GM18502 (cell line): ENCODE results near the gene DAPK1.

ENCODE experiments used
- ATAC-seq: cut with Tn5 transposase; IDR thresholded peaks from one replicate; pipeline ENCODE4 v1.9.1; 2021; ENCODE audit warnings: mild to moderate bottlenecking; ENCODE audit not compliant: unreplicated experiment, poor library complexity

Gene DAPK1

DNA sequence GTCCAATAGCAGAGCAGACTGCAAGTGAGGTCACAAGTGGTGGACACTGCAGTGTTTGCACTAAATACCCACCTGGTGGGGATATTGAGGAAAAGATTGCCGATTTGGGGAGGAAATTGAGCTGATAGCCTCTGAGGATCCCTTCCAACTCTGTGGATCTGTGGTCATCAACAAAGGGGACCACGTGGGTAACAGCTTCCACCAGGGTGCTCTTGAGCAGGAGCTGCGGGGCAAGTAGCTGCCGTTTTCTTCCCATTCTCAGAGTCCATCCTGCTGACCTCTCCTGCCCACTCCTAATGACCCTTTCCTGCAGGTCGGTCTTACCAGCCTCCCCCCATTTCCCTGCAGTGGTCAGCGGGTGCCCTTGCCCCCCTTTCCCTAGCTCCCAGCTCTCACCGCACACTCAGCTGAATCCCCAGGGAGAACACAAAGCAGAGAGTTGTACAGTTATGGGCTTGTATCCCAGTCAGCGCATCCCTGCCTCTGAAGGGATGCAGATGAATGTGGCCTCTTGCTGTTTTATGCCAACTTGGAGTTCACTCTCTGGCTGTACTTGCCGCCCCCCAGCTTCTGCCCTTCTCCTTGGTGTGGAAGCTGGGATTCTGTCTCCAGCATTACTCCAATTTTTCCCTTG, 18.0 kb downstream of the DAPK1 start:
- no peak for ATAC-seq

DNA sequence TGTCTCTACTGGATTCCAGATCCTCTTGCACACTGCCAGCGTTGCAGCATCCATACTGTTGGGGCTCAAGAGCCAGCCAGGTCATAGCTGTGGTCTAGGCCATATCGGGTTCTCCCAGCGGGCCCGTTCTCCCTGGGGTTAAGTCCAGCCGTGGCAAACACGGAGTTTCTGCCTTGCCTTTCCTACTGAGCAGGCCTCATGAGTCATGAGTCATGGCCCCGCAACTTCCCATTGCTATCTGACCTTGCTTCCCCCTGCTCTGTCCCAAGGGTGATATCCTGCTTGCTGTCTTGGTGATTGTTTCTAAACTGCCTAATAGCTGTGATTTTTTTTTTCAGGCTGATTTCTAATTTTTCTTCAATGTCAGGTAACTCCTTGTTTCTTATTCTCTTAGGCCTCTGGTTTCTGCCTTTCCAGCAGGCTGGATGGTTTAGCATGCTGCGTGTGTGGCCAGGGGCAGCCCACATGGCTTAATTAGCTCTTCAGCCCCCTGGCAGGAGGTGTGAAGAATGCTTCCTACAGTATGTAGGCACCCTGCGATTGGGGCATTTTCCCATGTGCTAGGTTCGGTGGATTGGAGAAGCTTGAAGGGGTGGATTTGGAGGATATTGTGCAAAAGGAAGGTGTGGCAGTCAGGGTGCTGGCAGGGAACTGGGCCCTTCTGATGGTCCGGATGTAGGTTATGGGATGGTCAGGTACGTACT, 18.7 kb downstream of the DAPK1 start:
- no peak for ATAC-seq

DNA sequence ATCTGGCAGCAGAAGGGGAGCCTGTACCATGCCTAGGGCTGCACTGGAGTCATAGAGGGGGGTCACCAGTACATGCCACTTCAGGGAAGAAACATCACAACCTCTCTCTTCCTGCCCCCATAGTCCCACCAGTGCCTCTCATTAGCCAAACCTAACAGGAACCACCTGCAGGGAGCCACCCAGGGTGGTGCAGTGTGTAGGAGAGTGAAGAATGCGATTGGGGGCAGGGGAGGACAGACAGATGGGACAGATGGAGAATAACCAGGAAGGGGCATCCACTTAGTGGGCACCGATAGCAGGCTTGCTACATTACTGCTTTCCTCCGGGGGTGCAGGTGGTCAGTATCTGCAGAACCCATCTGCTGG, 19.2 kb downstream of the DAPK1 start:
- ATAC-seq = no peak

DNA sequence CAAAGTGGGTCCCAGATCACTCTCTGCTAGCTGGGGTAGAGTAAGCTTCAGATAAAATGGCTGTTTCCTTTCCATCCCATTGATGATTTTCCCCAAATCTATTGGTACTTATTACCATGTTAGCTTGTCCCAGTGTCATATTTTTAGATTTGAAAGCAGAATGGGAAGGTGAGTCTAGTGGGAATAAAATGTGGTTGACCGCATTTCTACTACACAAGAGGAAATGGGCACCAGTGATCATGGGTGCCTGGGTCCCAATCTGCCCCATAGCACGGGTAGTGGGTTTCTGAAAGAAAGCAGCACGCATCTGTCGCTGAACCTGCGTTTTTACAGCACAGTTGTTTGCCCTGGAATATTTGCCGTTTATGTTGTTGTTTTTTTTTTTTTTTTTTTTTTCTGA, 20.1 kb downstream of the DAPK1 start:
- ATAC-seq = peak; percentile 43

DNA sequence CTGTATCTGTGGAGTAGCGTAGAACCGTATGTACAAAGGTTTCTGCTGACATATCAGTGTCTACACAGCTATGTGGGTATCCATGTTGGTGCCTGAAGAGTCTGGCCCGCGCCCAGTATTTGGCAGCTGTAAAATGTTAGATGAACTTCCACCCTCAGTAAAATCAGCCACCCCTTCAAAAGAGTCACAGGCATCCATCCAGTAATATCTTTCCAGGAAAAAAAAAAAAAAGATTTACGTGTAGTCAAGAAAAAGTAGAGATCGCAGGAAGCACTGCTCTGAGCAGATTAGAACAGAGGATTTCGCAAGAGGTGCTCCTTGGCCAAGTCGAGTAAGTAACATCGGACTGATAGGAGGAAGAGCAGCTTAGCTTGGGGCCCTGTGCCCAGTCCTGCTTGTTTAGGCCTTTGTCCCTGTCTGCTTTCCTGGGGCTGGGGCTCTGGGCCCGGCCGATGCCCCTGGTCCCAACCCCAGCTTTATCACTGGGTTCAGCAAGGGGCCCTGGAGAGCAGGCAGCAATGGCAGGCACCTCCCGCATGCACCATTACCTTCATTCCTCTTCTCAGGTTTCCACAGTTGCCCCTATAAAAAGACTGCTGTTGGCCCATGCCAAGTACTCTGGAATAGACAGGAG, 21.2 kb downstream of the DAPK1 start:
- ATAC-seq = no peak

DNA sequence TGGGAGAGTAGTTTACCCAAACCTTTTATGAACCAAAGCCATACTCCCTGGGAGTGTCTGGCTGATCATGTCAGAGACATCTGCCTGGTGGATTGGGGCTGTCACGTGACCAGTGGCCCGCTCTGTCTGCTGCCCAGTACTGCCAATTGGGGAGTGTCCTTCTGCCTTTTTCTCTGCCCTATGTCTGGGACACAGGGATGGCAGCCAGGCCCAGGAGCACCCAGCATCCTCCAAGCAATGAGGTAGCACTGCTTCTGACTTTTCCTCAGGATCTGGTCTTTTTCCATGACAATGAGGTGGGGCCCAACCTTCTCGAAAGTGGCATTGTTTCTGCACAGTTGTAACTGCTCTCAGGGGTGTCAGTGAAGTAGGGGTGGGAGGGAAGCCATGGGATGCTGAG, 21.8 kb downstream of the DAPK1 start:
- no peak for ATAC-seq

DNA sequence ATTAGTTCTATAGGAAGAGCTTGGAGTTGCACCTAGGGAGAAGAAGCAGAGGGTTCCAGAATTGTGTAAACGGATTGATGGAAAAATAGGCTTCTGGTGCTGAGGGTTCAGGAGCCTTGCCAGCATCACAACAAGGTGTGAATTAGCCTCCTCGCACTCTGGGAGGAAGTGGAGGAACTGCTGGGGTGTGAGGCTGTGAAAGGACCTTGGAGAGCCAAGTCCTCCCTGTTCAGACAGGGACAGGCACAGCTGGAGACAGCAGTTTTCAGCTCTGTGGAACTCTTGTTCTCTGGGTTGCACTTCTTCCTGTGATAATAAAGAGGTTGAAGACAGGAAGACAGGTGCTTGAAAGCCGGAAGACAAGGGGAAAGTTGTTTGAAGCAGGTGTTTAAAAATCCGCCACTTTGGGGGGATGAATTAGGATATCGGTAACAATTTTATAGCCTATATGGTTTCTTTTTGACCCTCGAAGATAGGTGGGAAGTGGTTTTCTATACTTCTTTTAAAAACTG, 22.6 kb downstream of the DAPK1 start:
- no peak for ATAC-seq

DNA sequence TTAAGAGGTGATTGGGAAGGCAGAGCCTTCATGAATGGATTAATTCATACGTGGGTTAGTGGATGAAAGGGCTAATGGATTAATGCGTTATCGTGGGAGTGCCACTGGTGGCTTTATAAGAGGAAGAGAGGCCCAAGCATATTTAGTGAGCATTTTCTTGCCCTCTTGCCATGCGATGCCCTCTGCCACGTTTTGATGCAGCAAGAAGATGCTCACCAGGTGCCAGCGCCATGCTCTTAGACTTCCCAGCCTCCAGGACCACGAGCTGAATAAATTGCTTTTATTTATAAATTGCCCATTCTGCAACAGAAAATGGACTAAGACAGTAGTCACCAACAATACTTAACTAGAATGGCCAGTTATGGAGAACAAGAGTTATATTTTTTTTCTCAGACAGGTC, 24.2 kb downstream of the DAPK1 start:
- ATAC-seq = no peak

DNA sequence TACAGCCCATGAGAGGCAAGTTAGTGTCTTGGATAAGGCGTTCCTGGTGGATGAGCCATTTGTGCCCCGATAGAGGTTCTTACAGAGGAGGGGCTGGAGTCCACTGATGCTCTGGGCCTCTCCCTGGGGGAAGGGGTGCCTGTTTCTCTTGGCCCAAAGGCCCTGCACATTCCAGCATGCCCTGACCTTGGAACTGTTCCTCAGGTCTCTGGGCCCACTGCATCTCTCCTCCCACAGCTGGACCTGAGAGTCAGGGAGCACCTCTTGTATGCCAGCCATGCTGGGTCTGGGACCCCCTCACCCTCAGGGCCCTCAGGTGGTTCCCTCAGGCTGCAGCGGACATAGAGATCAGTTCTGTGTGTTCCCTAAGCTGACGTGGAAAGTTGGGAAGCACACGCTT, 26.4 kb downstream of the DAPK1 start:
- no peak for ATAC-seq

DNA sequence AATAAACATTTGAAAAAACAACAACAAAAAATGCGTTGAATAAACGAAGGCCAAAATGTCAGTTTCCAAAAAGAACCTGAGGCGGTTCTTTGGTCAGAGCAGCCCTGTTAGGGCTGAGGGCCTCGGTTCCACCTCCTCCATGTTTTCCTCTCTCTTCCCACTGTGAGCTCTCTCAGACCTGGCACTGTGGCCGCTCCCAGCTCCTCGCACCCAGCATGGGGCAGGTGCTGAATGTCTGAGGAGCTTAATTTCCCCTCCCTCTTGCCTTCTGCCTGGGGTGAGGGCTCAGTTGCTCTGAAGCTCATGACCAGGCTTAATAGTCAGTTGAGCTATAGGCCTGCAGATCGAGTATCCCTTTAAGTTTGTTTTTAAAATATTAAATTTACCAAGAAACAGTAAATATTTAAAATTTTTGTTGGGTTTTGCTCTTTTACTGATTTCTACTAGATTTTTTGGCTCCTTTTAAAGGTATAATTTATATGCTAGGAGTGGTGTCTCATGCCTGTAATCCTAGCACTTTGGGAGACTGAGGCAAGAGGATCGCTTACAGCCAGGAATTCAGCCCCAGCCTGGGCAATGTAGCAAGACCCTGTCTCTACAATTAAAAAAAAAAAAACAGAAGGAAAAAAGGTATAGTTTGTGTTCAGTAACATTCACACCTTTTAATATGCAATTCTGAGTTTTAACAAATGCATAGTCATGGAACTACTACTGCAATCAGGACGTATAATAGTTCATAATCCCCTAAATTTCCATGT, 28.1 kb downstream of the DAPK1 start:
- ATAC-seq = no peak

DNA sequence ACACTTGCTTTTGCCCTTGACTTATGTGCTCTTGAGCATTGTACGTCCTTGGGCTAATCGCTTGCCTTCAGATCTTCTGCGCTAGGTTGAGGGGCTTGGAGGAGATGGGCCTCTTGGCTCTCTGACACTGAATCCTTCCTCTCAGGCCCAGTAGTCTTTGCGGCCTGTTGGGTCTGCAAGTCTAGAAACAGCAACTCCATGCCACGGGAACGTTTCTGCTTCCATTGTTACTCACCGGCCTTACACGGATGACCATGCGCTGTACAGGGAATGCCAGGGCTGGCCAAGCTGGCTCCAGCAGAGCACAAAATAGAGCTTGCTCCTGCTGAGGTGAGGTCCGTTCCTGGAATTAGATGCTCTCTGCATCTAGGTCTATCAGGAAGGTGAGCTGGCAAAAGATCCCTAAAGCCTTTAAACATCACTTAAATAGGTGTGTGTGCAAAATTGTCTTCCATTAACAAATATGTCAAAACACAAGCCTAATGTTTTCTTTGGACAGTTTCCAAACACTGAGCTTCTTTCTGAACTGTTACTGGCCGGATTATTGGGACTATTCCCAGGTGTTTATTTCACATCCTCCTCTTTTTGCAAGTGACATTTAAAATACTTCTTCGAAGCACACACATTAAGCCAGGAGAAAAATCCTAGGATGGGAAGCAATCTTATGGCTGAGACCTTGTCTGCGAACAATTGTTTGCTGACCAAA, 29.7 kb downstream of the DAPK1 start:
- ATAC-seq = no peak

DNA sequence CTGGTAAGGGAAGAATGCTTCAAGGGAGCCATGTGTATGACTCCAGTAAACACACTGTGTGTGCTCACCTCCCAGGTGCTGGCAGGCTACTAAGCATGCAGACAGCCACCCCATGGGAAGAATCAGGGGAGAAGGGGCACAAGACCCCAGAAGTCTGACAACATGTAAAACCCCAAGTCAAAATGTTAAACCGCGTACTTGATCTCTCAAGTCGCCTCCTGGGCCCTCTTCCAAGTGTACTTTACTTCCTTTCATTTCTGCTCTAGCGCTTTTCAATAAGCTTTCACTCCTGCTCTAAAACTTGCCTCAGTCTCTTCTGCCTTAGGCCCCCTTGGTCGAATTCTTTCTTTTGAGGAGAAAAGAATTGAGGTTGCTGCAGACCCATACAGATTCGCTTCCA, 31.3 kb downstream of the DAPK1 start:
- no peak for ATAC-seq

DNA sequence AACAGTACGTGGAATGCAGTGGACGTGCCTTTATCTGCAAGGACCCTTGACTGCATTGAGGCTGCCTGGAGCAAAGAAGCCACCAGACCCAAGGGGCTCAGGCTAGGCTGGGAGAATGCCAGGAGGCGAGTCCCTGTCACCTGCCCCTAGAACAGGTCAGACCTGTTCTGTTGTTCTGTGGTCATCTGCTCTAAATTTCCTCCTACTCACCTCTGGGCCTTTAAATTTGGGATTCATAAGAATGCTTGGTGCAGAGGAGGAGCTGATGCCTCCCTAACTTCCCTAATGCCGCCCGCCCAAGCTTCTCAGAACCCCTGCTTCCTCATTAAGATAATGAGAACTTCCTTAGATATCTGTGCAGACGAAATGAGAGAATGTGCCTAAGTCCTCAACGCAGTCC, 32.0 kb downstream of the DAPK1 start:
- no peak for ATAC-seq

DNA sequence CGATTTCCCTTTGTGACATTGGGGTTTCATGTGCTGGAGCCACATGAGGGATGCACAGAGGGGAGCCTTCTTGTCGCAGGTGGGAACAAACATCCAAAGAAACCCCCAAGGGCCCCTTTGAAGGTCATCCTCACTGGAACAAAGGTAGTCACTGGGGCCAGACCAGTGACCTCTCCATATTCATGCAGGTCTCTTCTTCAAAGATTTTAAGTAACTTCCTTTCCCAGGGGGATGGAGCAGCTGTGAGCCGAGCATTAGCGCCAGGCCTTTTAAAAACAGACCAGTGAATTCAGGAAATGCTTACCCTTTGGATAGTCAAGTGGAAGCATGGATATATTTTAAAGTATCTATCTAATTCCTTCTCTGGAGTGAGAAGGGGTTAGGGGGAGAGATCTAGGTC, 33.0 kb downstream of the DAPK1 start:
- no peak for ATAC-seq

DNA sequence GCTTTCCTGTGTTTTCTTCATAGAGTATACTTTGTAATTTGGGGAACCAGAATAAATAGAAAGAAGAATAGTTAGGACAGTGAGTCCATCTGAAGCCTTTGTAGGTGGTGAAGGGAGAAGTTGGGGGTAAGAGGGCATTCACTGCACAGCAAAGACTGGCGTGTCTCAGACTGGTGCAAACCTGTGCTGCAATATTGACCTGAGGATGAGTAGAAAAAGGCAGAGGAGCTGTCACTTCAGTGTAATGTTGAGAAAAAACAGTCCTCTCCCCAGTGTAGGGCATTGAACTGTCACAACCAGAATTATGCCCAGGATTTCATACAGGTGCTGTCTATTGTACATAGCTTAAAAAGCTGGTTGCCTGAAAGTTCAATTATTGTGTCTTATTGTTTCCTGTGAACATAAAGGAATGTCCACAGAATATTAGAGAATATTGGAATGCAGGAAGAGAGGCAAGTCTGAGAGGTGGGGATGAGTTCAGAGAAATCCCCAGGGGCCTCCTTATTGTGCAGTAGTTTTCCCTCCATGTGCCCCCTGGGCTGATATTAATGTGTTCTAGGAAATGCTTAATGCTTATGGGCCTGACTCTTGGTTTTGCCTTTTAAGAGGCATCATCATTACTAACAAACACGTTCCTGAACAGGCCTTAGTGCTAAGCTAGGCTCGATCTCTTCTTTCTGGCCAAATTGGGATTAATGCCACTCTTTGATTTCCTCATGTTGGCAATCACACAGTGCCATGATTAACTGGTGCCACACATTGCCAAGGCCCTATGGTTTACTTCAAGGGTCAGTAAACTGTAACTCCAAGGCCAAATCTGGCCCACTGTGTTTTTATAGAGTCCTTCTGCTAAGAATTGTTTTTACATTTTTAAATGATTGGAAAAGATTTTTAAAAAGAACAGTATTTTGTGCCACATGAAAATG, 34.0 kb downstream of the DAPK1 start:
- ATAC-seq = no peak

DNA sequence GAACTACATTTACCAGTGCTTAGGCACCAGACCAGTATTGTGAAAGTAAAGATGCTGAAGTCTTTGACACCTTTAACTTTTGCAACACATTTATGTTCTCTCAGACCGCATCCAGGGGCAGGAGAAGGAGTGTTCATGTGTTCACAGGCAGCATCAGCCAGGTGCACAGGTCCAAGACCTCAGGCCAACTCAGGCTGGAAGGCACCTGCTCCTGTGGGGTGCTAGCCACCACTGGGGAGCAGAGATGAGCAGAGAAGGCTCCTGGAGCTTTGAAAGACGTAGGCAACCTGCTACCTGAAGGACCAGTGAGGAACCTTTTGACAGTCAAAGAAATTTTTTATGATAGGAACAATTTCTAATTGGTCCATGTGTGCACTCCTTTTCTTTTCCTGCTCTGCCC, 35.6 kb downstream of the DAPK1 start:
- no peak for ATAC-seq

DNA sequence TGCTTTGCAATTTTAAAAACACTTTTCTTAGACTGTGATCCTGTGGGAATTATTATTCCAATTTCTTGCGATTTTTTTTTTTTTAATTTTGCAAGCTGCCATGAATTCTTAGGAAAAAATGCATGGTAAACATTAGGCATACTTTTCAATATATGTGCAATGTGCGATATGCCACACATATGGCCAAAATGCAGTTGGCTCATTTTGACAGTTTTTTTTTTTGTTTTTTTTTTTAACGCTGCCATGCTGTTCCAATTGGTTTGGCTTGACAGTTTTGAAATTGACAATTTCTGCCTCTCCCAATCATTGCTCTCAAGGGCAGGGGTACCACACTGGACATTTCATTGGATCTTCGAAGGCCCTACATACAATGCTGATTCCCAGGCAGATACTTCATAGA, 36.4 kb downstream of the DAPK1 start:
- ATAC-seq = no peak

DNA sequence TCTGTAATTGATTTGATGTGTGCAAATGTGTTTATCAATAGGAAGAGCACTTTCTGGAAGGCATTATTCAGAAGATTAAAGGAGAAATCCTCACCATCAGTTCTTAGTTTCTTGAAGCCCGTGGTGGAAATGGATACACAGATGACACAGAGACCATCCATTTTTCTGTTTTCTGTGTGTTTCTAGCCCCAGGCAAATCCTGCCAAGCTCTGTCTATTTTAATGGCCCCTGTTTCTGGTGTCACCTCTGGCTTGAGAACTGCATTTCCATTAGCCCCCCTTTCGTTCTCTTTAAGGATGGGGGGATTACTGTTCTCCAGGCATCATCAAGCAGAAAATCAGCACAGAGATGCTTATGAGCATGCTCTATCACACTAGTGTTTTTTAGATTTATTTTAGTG, 37.3 kb downstream of the DAPK1 start:
- no peak for ATAC-seq

DNA sequence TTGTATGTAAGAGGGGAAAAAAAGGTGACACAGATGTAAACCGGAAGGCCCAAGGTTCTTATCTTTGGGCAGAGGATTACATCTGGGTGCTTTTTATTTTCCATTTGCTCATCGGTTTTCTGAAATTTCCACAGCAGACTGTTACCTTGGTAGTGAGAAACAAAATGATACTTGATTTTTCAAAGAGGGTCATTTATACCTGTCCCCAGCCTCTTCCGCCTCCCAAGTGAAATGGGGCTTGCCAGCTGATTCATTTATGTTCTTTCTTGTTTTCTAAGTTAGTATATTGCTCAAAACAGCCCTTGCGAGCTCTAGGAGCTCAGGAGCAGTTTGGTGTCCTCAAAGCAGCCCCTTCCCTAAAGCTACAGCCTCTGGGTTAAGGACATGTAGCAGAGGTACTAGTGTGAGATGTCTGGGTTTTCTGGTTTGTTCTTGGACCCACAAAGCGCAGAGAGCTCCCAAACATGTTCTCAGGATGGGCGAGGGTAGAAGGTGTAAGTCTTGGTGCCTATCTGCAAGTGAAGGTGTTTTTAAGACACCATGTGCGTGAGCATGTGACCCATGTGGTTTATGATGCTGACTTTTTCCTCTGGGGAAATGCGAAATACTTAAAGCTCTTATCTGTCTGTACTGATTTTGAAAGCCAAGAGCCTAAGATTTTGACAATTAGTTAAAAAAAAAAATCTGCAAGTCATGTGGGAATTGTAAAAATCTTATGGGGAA, 38.3 kb downstream of the DAPK1 start:
- ATAC-seq = peak; percentile 78
